ENCODE measurements around the gene FSD1. TPM values are rescaled to one million over a fixed set of nuclear protein-coding genes. Genes with fewer than 3 reads are reported as not detected.

FSD1 gene
- total and polyA plus RNA-seq, 2 donors from 2014 or later, result 0.85 to 1.1 TPM

- no peak for TF ChIP-seq CTCF (IDR thresholded peaks at IDR 0.05; ENCODE audit: borderline replicate concordance, extremely low read depth, insufficient read depth)
- Histone ChIP-seq H3K9me3 (ENCODE audit: control insufficient read depth in 2 of 3, insufficient read depth in 1 of 3, low read length in 3 of 3) (no peaks in the 10 kb centered on the region), H3K27me3 (ENCODE audit: control insufficient read depth, insufficient read depth, low read length) (no peaks in the 10 kb centered on the region), H3K4me1 (ENCODE audit: control insufficient read depth in 2 of 3, insufficient read depth in 2 of 3, low read depth in 1 of 3, low read length in 3 of 3) (peaks cover 0 to 24% (median 17%) of the 10 kb centered on the region in 3 donors), H3K9ac (ENCODE audit: low read length in 3 of 3) (no peak overlapping the region), H3K27ac (ENCODE audit: low read depth in 2 of 2, low read length in 2 of 2) (no peak overlapping the region), H3K36me3 (ENCODE audit: control insufficient read depth in 2 of 3, insufficient read depth in 3 of 3, low read length in 3 of 3) (peaks cover 0 to 28% (median 12%) of the 10 kb centered on the region in 3 donors), H3K4me3 (ENCODE audit: low read length in 3 of 3) (no peak overlapping the region)
- DNase-seq (peak in 1 of 5 donors; percentile 73), FAIRE-seq (no peak)
- intact Hi-C loops (cut with DNase I), result no loop called here
Observed at GRCh38 chr19:4365791-4366665, 61.6 kb downstream of the FSD1 start.

GRCh38 chr19:4366666-4367335 is 62.4 kb downstream of the FSD1 start:
- Histone ChIP-seq H3K9ac (ENCODE audit: low read length in 3 of 3) (no peak overlapping the region), H3K4me1 (ENCODE audit: control insufficient read depth in 2 of 3, insufficient read depth in 2 of 3, low read depth in 1 of 3, low read length in 3 of 3) (peaks cover 0 to 26% (median 17%) of the 10 kb centered on the region in 3 donors), H3K27me3 (ENCODE audit: control insufficient read depth, insufficient read depth, low read length) (no peaks in the 10 kb centered on the region), H3K9me3 (ENCODE audit: control insufficient read depth in 2 of 3, insufficient read depth in 1 of 3, low read length in 3 of 3) (no peaks in the 10 kb centered on the region), H3K27ac (ENCODE audit: low read depth in 2 of 2, low read length in 2 of 2) (no peak overlapping the region), H3K4me3 (ENCODE audit: low read length in 3 of 3) (no peak overlapping the region), H3K36me3 (ENCODE audit: control insufficient read depth in 2 of 3, insufficient read depth in 3 of 3, low read length in 3 of 3) (peaks cover 0 to 28% (median 12%) of the 10 kb centered on the region in 3 donors)
- peak in 1 of 5 donors; percentile 71 for DNase-seq
- no peak for TF ChIP-seq CTCF (IDR thresholded peaks at IDR 0.05; ENCODE audit: borderline replicate concordance, extremely low read depth, insufficient read depth)
- no peak for FAIRE-seq
- intact Hi-C loops (cut with DNase I), result no loop called here

GRCh38 chr19:4367336-4367723 is 62.9 kb downstream of the FSD1 start:
- H3K27ac ChIP-seq (ENCODE audit: low read depth in 2 of 2, low read length in 2 of 2), result no peak overlapping the region
- peaks cover 0 to 25% (median 8%) of the 10 kb centered on the region in 3 donors for H3K36me3 ChIP-seq (ENCODE audit: control insufficient read depth in 2 of 3, insufficient read depth in 3 of 3, low read length in 3 of 3)
- no peaks in the 10 kb centered on the region for H3K27me3 ChIP-seq (ENCODE audit: control insufficient read depth, insufficient read depth, low read length)
- H3K9me3 ChIP-seq (ENCODE audit: control insufficient read depth in 2 of 3, insufficient read depth in 1 of 3, low read length in 3 of 3), result no peaks in the 10 kb centered on the region
- no peak for TF ChIP-seq CTCF (IDR thresholded peaks at IDR 0.05; ENCODE audit: borderline replicate concordance, extremely low read depth, insufficient read depth)
- no peak overlapping the region for H3K4me3 ChIP-seq (ENCODE audit: low read length in 3 of 3)
- no peak overlapping the region for H3K9ac ChIP-seq (ENCODE audit: low read length in 3 of 3)
- peaks cover 0 to 29% (median 20%) of the 10 kb centered on the region in 3 donors for H3K4me1 ChIP-seq (ENCODE audit: control insufficient read depth in 2 of 3, insufficient read depth in 2 of 3, low read depth in 1 of 3, low read length in 3 of 3)
- intact Hi-C loops (cut with DNase I), result no loop called here
- FAIRE-seq (no peak), DNase-seq (peak in 1 of 5 donors; percentile 52)
